Astrocyte (in vitro differentiated cells and primary cell): ENCODE data around the gene KLF7. TPM values are rescaled to one million over a fixed set of nuclear protein-coding genes. Genes with fewer than 3 reads are reported as not detected.

Source experiments
- DNase-seq: peaks from one replicate; pipeline ENCODE4 v3.0.0-alpha.2; 2010; ENCODE audit warnings: low read depth
- FAIRE-seq: peaks from 2 replicates; lab custom pipeline; 2011; peaks lifted over from hg19 to GRCh38; lab: Jason Lieb, UNC
- H2AFZ ChIP-seq: 2 replicates; pipeline ENCODE4 v1.6.0; 2012; ENCODE audit warnings: low read depth, low read length, inconsistent platforms
- H3K27ac ChIP-seq: 2 replicates; pipeline ENCODE4 v1.5.1; 2011; ENCODE audit warnings: low read depth, low read length, inconsistent platforms
- H3K27me3 ChIP-seq: 2 replicates; pipeline ENCODE4 v1.6.0; 2011; ENCODE audit warnings: low read length, inconsistent platforms; ENCODE audit not compliant: insufficient read depth
- H3K36me3 ChIP-seq: 2 replicates; pipeline ENCODE4 v1.5.1; 2011; ENCODE audit warnings: low read length, inconsistent platforms; ENCODE audit not compliant: insufficient read depth
- H3K4me1 ChIP-seq: 2 replicates; pipeline ENCODE4 v1.5.1; 2011; ENCODE audit warnings: low read length, inconsistent platforms; ENCODE audit not compliant: insufficient read depth
- H3K4me2 ChIP-seq: 2 replicates; pipeline ENCODE4 v1.6.0; 2012; ENCODE audit warnings: low read length, inconsistent platforms
- H3K4me3 ChIP-seq: 2 replicates; pipeline ENCODE4 v1.5.1; 2011; ENCODE audit warnings: low read depth, mild to moderate bottlenecking, low read length, inconsistent platforms; ENCODE audit not compliant: insufficient read depth
- H3K79me2 ChIP-seq: 2 replicates; pipeline ENCODE4 v1.6.0; 2012; ENCODE audit warnings: mild to moderate bottlenecking, low read length, inconsistent platforms; ENCODE audit not compliant: insufficient read depth
- H3K9ac ChIP-seq: 2 replicates; pipeline ENCODE4 v1.6.0; 2012; ENCODE audit warnings: mild to moderate bottlenecking, low read length, inconsistent platforms
- H3K9me3 ChIP-seq: 2 replicates; pipeline ENCODE4 v1.5.1; 2012; ENCODE audit warnings: low read depth, mild to moderate bottlenecking, low read length, inconsistent platforms; ENCODE audit not compliant: insufficient read depth
- H4K20me1 ChIP-seq: 2 replicates; pipeline ENCODE4 v1.6.0; 2012; ENCODE audit warnings: low read length, inconsistent platforms; ENCODE audit not compliant: insufficient read depth
- H3K27ac Mint-ChIP-seq: one replicate; pipeline ENCODE4 v1.8.0; 2021; ENCODE audit warnings: mild to moderate bottlenecking, mixed read lengths; ENCODE audit not compliant: unreplicated experiment
- H3K27me3 Mint-ChIP-seq: one replicate; pipeline ENCODE4 v1.8.0; 2021; ENCODE audit warnings: low read depth, mixed read lengths; ENCODE audit not compliant: unreplicated experiment
- H3K36me3 Mint-ChIP-seq: one replicate; pipeline ENCODE4 v1.8.0; 2021; ENCODE audit warnings: low read depth, mixed read lengths; ENCODE audit not compliant: unreplicated experiment
- H3K4me1 Mint-ChIP-seq: one replicate; pipeline ENCODE4 v1.8.0; 2021; ENCODE audit warnings: low read depth, mixed read lengths; ENCODE audit not compliant: unreplicated experiment
- H3K4me3 Mint-ChIP-seq: one replicate; pipeline ENCODE4 v1.8.0; 2021; ENCODE audit warnings: mild to moderate bottlenecking, moderate library complexity, mixed read lengths; ENCODE audit not compliant: unreplicated experiment
- H3K9me3 Mint-ChIP-seq: one replicate; pipeline ENCODE4 v1.8.0; 2021; ENCODE audit warnings: mild to moderate bottlenecking, mixed read lengths; ENCODE audit not compliant: unreplicated experiment
- CTCF ChIP-seq: IDR thresholded peaks from 2 replicates; pipeline ENCODE4 v1.5.1; 2011; ENCODE audit warnings: low read depth, mild to moderate bottlenecking, inconsistent platforms, low read length, moderate library complexity; ENCODE audit not compliant: insufficient read depth
- EZH2 ChIP-seq: IDR thresholded peaks from 2 replicates; pipeline ENCODE4 v1.6.1; 2012; ENCODE audit warnings: mild to moderate bottlenecking, low read length, inconsistent platforms; ENCODE audit not compliant: insufficient read depth
- total RNA-seq: library from RNA; stranded (reverse); gene quantifications from 2 replicates; pipeline ENCODE4 v1.2.1, GENCODE V29; 2021

Gene KLF7
- total RNA-seq, 1 donor from 2014 or later, result 81.2 TPM

- Histone ChIP-seq H3K4me1 (no peaks in the 10 kb centered on the region), H3K79me2 (no peaks in the 10 kb centered on the region), H3K4me3 (no peak overlapping the region), H3K9me3 (no peaks in the 10 kb centered on the region), H3K36me3 (no peaks in the 10 kb centered on the region), H4K20me1 (no peaks in the 10 kb centered on the region), H3K27ac (no peak overlapping the region), H2AFZ (no peak overlapping the region), H3K9ac (no peak overlapping the region), H3K4me2 (no peak overlapping the region), H3K27me3 (no peaks in the 10 kb centered on the region)
- Mint-ChIP-seq H3K9me3 (no peaks in the 10 kb centered on the region), H3K4me1 (no peaks in the 10 kb centered on the region), H3K4me3 (no peak overlapping the region), H3K27ac (no peak overlapping the region), H3K27me3 (peaks cover 7% of the 10 kb centered on the region), H3K36me3 (no peaks in the 10 kb centered on the region)
- DNase-seq (peak; percentile 37), FAIRE-seq (no peak)
- TF ChIP-seq CTCF (no peak), EZH2 (no peak)
Measured at GRCh38 chr2:207061181-207061580, 104.6 kb downstream of the KLF7 start.

GRCh38 chr2:207055257-207055656 is 110.5 kb downstream of the KLF7 start:
- FAIRE-seq, result no peak
- no peaks in the 10 kb centered on the region for H3K4me1 Mint-ChIP-seq
- no peaks in the 10 kb centered on the region for H3K9me3 ChIP-seq
- H3K79me2 ChIP-seq, result no peaks in the 10 kb centered on the region
- no peaks in the 10 kb centered on the region for H3K36me3 ChIP-seq
- H3K27ac Mint-ChIP-seq, result no peak overlapping the region
- H3K4me1 ChIP-seq, result no peaks in the 10 kb centered on the region
- H3K9me3 Mint-ChIP-seq, result no peaks in the 10 kb centered on the region
- no peaks in the 10 kb centered on the region for H3K27me3 Mint-ChIP-seq
- no peak for TF ChIP-seq CTCF
- no peak for TF ChIP-seq EZH2
- H3K4me3 Mint-ChIP-seq, result no peak overlapping the region
- H3K27me3 ChIP-seq, result no peaks in the 10 kb centered on the region
- H3K36me3 Mint-ChIP-seq, result peaks cover 3% of the 10 kb centered on the region
- no peak overlapping the region for H3K27ac ChIP-seq
- H2AFZ ChIP-seq, result no peak overlapping the region
- H3K4me3 ChIP-seq, result no peak overlapping the region
- no peak for DNase-seq
- H4K20me1 ChIP-seq, result no peaks in the 10 kb centered on the region
- no peak overlapping the region for H3K9ac ChIP-seq
- no peak overlapping the region for H3K4me2 ChIP-seq

GRCh38 chr2:207054521-207054920 is 111.2 kb downstream of the KLF7 start:
- Histone ChIP-seq H3K9ac (no peak overlapping the region), H3K4me1 (no peaks in the 10 kb centered on the region), H4K20me1 (no peaks in the 10 kb centered on the region), H3K36me3 (no peaks in the 10 kb centered on the region), H3K4me3 (no peak overlapping the region), H3K27ac (no peak overlapping the region), H3K79me2 (no peaks in the 10 kb centered on the region), H3K27me3 (no peaks in the 10 kb centered on the region), H3K4me2 (no peak overlapping the region), H2AFZ (no peak overlapping the region), H3K9me3 (no peaks in the 10 kb centered on the region)
- Mint-ChIP-seq H3K36me3 (peaks cover 3% of the 10 kb centered on the region), H3K4me3 (no peak overlapping the region), H3K27ac (no peak overlapping the region), H3K4me1 (no peaks in the 10 kb centered on the region), H3K27me3 (no peaks in the 10 kb centered on the region), H3K9me3 (no peaks in the 10 kb centered on the region)
- FAIRE-seq (peak; percentile 84), DNase-seq (peak; percentile 58)
- TF ChIP-seq CTCF (no peak), EZH2 (no peak)
